GM19099 (cell line): Measurements from ENCODE around the gene ZNF219.

Source experiments
- POLR2A ChIP-seq: IDR thresholded peaks from 3 replicates; pipeline ENCODE4 v1.6.1; 2011; ENCODE audit warnings: low read depth; ENCODE audit not compliant: insufficient read length; ENCODE audit errors: extremely low read depth

ZNF219 gene

DNA sequence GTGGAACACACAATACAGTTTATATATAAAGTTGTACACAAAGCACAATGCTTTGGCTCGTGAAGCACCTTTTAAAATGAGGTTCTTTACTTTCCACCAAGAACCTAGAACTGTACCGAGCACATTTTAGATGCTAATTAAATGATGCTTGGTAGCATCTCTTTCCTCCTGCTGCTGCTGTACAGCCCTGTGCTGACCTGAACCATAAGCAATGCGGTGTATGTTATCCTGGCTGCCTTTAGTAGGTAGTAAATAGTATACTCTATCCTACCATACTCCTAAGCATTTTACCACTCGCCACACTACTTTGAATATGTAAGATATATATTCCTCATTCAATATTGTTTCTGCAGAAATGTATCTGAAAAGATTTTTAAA is 43.7 kb downstream of the ZNF219 start:
- no peak for TF ChIP-seq POLR2A

- TF ChIP-seq POLR2A = no peak
Observed at GRCh38 chr14:21054123-21054767, 44.2 kb downstream of the ZNF219 start.

DNA sequence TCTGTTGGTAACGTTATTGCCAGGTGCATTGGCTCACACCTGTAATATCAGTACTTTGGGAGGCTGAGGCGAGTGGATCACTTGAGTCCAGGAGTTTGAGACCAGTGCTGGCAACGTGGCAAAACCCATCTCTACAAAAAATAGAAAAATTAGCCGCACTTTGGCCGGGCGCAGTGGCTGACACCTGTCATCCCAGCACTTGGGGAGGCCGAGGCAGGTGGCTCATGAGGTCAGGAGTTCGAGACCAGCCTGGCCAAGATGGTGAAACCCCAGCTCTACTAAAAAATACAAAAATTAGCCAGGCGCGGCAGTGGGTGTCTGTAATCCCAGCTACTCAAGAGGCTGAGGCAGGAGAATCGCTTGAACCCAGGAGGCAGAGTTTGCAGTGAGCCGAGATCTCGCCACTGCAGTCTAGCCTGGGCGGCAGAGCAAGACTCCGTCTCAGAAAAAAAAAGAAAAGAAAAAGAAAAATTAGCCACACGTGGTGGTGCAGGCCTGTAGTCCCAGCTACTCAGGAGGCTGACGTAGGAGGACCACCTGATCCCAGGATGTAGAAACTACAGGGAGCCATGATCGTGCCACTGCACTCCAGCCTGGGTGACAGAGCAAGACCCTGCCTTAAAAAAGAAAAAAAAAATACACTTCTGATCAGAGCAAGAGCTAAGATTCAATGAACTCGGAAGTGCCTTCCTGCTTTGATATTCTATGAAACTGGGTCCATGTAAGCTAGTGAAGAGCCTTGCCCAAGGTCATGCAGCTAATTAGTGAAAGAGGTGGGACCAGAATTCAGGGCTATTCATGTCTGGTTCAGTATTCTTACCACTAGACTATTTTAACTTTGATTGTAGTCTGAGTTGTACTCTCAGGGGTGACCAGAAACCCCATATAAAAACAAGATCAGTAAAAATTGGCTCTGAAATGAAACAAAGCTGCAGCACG is 45.0 kb downstream of the ZNF219 start:
- TF ChIP-seq POLR2A = no peak

GRCh38 chr14:21050597-21050996 is 47.9 kb downstream of the ZNF219 start:
- no peak for TF ChIP-seq POLR2A

DNA sequence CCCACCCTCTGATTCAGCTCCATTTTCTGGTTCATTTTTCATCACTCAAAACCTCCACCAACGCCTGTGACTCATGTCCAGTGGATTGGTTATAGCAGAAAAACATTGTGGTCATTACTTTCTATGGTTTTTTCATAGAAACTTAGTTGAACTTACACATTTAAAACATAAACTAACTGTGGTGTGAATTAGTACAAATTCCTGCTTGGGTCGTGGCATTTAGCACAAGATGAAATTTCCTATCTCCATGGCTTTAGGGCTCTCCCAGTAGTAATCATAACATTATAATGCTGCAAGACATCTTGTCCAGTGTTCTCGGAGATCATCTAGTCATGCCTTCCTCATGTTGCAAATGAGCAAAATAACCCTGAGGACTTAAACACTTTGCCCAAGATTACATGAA is 49.2 kb downstream of the ZNF219 start:
- no peak for TF ChIP-seq POLR2A

DNA sequence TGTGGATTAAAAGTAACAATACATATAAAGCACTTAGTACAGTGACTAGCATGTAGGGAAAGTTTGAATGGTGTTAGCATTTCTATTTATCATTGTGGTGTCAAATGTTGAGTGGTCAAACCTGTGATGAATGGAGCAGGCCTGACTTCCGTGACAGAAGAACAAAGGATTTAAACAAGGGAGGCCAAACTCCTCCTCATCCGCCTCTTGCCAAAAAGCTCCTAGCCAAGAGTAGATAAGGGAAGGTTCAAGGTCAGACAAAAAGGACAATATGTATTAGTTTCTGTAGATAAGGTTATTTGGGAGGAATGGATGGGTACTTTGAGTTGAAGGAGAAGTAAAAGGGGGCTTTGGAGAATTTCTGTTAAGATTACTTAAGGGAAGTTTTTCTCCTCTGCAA is 49.8 kb downstream of the ZNF219 start:
- no peak for TF ChIP-seq POLR2A

DNA sequence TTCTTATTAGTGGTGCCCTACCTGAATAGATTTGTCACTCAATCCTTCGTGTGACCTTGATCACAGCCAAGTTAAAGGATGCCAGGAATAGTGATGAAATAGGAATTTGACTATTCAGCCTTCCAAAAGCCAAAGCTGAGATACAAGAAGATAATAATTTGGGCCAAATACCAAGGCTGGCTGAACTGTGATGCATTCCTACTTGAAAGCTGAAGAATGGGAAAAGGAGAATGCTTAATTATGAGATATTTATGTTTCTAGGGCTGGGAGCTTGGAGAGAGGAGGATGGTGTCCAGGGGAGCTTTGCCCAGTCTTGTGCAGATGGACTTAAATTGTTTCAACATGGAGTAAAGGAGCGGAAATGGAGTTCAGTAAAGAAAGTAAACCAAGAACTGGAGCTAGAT is 51.1 kb downstream of the ZNF219 start:
- no peak for TF ChIP-seq POLR2A

- no peak for TF ChIP-seq POLR2A
Observed at GRCh38 chr14:21043974-21044618, 54.4 kb downstream of the ZNF219 start.

- TF ChIP-seq POLR2A = no peak
Observed at GRCh38 chr14:21043387-21043973, 55.0 kb downstream of the ZNF219 start.

DNA sequence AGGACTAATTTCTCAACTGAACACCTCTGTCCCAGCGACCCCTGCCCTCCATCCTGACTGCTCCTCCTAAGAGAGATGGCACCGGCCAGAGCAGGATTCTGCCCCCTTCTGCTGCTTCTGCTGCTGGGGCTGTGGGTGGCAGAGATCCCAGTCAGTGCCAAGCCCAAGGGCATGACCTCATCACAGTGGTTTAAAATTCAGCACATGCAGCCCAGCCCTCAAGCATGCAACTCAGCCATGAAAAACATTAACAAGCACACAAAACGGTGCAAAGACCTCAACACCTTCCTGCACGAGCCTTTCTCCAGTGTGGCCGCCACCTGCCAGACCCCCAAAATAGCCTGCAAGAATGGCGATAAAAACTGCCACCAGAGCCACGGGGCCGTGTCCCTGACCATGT is 55.5 kb downstream of the ZNF219 start:
- no peak for TF ChIP-seq POLR2A

DNA sequence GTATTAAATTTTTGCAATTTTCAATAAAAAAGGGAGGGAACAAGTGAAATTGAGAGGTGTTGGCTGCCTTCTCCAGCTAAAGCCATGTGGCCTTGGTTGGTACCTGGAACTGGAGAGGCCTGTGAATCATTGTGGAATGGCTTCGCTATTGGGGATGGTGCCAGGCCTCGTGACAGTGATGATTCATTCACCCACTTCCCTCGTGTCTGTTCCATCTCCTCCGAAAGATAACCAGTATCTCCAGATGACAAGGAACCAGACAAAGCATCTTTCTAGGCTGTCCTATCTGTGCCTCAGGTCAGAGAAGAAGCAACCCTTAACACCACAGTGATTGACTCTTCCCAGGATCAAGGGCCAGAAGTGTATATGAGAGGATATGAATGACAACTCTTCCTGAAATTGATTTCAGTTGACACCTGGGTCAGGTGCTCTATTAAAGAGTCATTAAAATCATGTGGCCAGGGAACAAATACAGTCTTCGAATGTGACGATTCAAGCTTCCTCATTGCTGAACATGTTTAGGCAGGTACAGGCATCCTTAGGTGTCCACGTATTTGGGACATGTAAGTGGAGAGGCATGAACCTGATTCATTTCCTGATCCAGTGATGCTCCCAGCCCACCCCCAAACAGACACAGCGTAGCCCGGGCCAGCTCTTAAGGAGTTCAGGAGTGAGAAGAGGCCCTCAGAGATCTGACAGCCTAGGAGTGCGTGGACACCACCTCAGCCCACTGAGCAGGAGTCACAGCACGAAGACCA is 56.6 kb downstream of the ZNF219 start, which contains the start of gene RNASE7:
Gene RNASE7 (plus strand): TSS at position 687 of the 758 bp plus-strand sequence. CDS start 631 bp downstream, outside the sequence.
- no peak for TF ChIP-seq POLR2A

- TF ChIP-seq POLR2A = no peak
Observed at GRCh38 chr14:21040370-21040925, 58.0 kb downstream of the ZNF219 start.
